HepG2 (cell line): Measurements from ENCODE around the gene QPCT. TPM values are rescaled to one million over a fixed set of nuclear protein-coding genes. Genes with fewer than 3 reads are reported as not detected.

Experiments used
- ATAC-seq: fragments of 200-7000 bp; cut with Tn5 transposase; 3 replicates; pipeline ENCODE4 v1.9.1; 2020; ENCODE audit warnings: mild to moderate bottlenecking, moderate library complexity
- BruUV-seq: library from RNA; stranded (reverse); fragments of 400-500 nt; replicated peaks from 2 replicates; lab custom pipeline; 2021; lab: Mats Ljungman, UMichigan
- CTCF ChIA-PET: fragments of 300-600 bp; formaldehyde crosslinking; extraction: SDS; loops from one replicate; lab custom pipeline; 2021; ENCODE audit warnings: low total read pairs, inconsistent platforms, low intra/inter-chr PET ratio; lab: Yijun Ruan, JAX
- POLR2A ChIA-PET: fragments of 350-600 bp; sonication (Branson Sonifier 250); formaldehyde crosslinking; loops from one replicate; lab custom pipeline; 2020; ENCODE audit warnings: antibody characterized with exemption, inconsistent platforms; lab: Yijun Ruan, JAX
- DNase-seq: peaks from one replicate; pipeline ENCODE4 v3.0.0-alpha.2; 2015; ENCODE audit warnings: low spot score
- FAIRE-seq: peaks from 3 replicates; lab custom pipeline; 2011; peaks lifted over from hg19 to GRCh38; lab: Jason Lieb, UNC
- H2AFZ ChIP-seq: one replicate; pipeline ENCODE4 v1.6.1; 2011; ENCODE audit warnings: low read length, inconsistent platforms
- H3K27ac ChIP-seq: fragments of 300-600 bp; 3 replicates; pipeline ENCODE4 v1.8.0; 2011; ENCODE audit warnings: mixed run types, mild to moderate bottlenecking, mixed read lengths, low read length, inconsistent platforms; ENCODE audit not compliant: insufficient read depth; ENCODE audit errors: extremely low read length
- H3K27me3 ChIP-seq, 2 experiments: fragments of 200-600 bp in 1 of 2; 2 replicates in 1 of 2; 3 replicates in 1 of 2; pipeline versions ENCODE4 v1.6.0 to v1.8.0; 2011; ENCODE audit warnings: low read length in 2 of 2, mild to moderate bottlenecking in 2 of 2, moderate library complexity in 2 of 2, inconsistent platforms in 1 of 2; ENCODE audit not compliant: insufficient read depth in 2 of 2, control insufficient read depth in 1 of 2
- H3K36me3 ChIP-seq, 2 experiments: fragments of 200-600 bp in 1 of 2; replicated peaks in 1 of 2; 2 replicates in 1 of 2; 3 replicates in 1 of 2; pipeline versions ENCODE4 v1.5.1 to v1.8.0; 2011; ENCODE audit warnings: low read length in 2 of 2, inconsistent platforms in 1 of 2; ENCODE audit not compliant: insufficient read depth in 2 of 2, control insufficient read depth in 1 of 2
- H3K4me1 ChIP-seq: 2 replicates; pipeline ENCODE4 v1.5.1; 2012; ENCODE audit warnings: low read length, inconsistent platforms; ENCODE audit not compliant: insufficient read depth
- H3K4me2 ChIP-seq: 2 replicates; pipeline ENCODE4 v1.6.0; 2011; ENCODE audit warnings: low read depth, low read length, inconsistent platforms
- H3K4me3 ChIP-seq, 3 experiments: fragments of 200-600 bp in 1 of 3; sonication (generic), shearing (Covaris generic) in 1 of 3; replicated peaks in 1 of 3; 2 replicates each; pipeline ENCODE4 v1.5.1; 2011 to 2016; ENCODE audit warnings: low read length in 3 of 3, inconsistent platforms in 2 of 3, low read depth in 2 of 3, mild to moderate bottlenecking in 2 of 3, control low read depth in 1 of 3, mixed read lengths in 1 of 3; ENCODE audit not compliant: insufficient read depth in 1 of 3
- H3K79me2 ChIP-seq: one replicate; pipeline ENCODE4 v1.6.1; 2011; ENCODE audit warnings: low read length, inconsistent platforms; ENCODE audit not compliant: insufficient read depth
- H3K9ac ChIP-seq: 2 replicates; pipeline ENCODE4 v1.6.0; 2011; ENCODE audit warnings: mild to moderate bottlenecking, low read depth, low read length, inconsistent platforms; ENCODE audit not compliant: insufficient read depth
- H3K9me3 ChIP-seq: 2 replicates; pipeline ENCODE4 v1.5.1; 2012; ENCODE audit warnings: mild to moderate bottlenecking, low read length
- H4K20me1 ChIP-seq: 2 replicates; pipeline ENCODE4 v1.6.0; 2011; ENCODE audit warnings: inconsistent platforms, mild to moderate bottlenecking, low read length, moderate library complexity; ENCODE audit not compliant: insufficient read depth
- E2F5 ChIP-seq: sonication (generic); formaldehyde crosslinking; conservative IDR thresholded peaks from 2 replicates; pipeline ENCODE4 v1.4.0; 2020; ENCODE audit warnings: missing genetic modification reagents
- POLR2G ChIP-seq: fragments of 200-400 bp; formaldehyde crosslinking; IDR thresholded peaks from 2 replicates; pipeline ENCODE4 v1.6.1; 2018; ENCODE audit warnings: mild to moderate bottlenecking, low read depth, low read length, moderate library complexity
- PREB ChIP-seq: sonication (generic); formaldehyde crosslinking; IDR thresholded peaks from 2 replicates; pipeline ENCODE4 v1.4.0; 2020; ENCODE audit warnings: missing genetic modification reagents
- STAT6 ChIP-seq: sonication (generic); formaldehyde crosslinking; IDR thresholded peaks from 2 replicates; pipeline ENCODE4 v1.4.0; 2020; ENCODE audit warnings: missing genetic modification reagents, mild to moderate bottlenecking, borderline replicate concordance
- ZBTB1 ChIP-seq: sonication (generic); formaldehyde crosslinking; IDR thresholded peaks from 2 replicates; pipeline ENCODE4 v1.4.0; 2020; ENCODE audit warnings: missing genetic modification reagents, borderline replicate concordance
- ZEB1 ChIP-seq: IDR thresholded peaks from 2 replicates; pipeline ENCODE4 v1.6.1; 2012; ENCODE audit warnings: mild to moderate bottlenecking, low read depth, inconsistent platforms; ENCODE audit not compliant: insufficient replicate concordance
- ZNF333 ChIP-seq: sonication (generic); formaldehyde crosslinking; IDR thresholded peaks from 2 replicates; pipeline ENCODE4 v1.4.0; 2020; ENCODE audit warnings: mild to moderate bottlenecking, missing genetic modification reagents, borderline replicate concordance
- ZNF724P ChIP-seq: sonication (generic); formaldehyde crosslinking; IDR thresholded peaks from 2 replicates; pipeline ENCODE4 v1.8.0; 2022; ENCODE audit warnings: missing genetic modification reagents, borderline replicate concordance
- WGBS: methylation state at CpG from one replicate; pipeline ENCODE4 v1.1.6; 2017; ENCODE audit warnings: low lambda C conversion rate; 5-methylcytosine and 5-hydroxymethylcytosine counted together
- in situ Hi-C: cut with HindIII; loops from 2 replicates; pipeline ENCODE4 v1.10.0; 2017; ENCODE audit warnings: low pct_unique_long_range_greater_than_20kb; ENCODE audit not compliant: extremely low pct_ligation_motif_present
- intact Hi-C: fragments of 100-400 bp; cut with micrococcal nuclease; formaldehyde crosslinking; loops from one replicate; pipeline ENCODE4 v1.10.0; 2022; ENCODE audit not compliant: unreplicated experiment
- polyA plus RNA-seq, 8 experiments: library from polyadenylated mRNA; depleted of rRNA in 3 of 8; stranded (reverse) in 7 of 8; unstranded in 1 of 8; fragments of >200 nt; fragmentation: Illumina TruSeq in 4 of 8; extraction: Trizol in 4 of 8; gene quantifications; 2 replicates each; pipeline versions ENCODE4 v1.2.1 to v1.2.3, GENCODE V29; 2011 to 2016; ENCODE audit warnings: low read depth in 4 of 8, missing spikeins in 1 of 8, mixed read lengths in 1 of 8; ENCODE audit not compliant: insufficient read depth in 1 of 8
- total RNA-seq, 5 experiments: library from RNA; depleted of rRNA; stranded (reverse); fragments of >200 nt; fragmentation: Illumina TruSeq; extraction: Trizol; gene quantifications; 2 replicates each; pipeline ENCODE4 v1.2.3, GENCODE V29; 2016; ENCODE audit warnings: low read depth in 1 of 5
- TF ChIP-seq, protein P1 (sequence below): sonication (generic); formaldehyde crosslinking; IDR thresholded peaks from 2 replicates; pipeline ENCODE4 v1.9.0; 2021; ENCODE audit warnings: missing genetic modification reagents, borderline replicate concordance
- TF ChIP-seq, protein P2 (sequence below): IDR thresholded peaks from 2 replicates; pipeline ENCODE4 v1.6.1; 2012; ENCODE audit warnings: low read depth, low read length, improper control_type of control experiment
- TF ChIP-seq, protein P3 (sequence below): sonication (generic); formaldehyde crosslinking; conservative IDR thresholded peaks from 2 replicates; pipeline ENCODE4 v1.4.0; 2020; ENCODE audit warnings: missing genetic modification reagents

The QPCT gene
- total and polyA plus RNA-seq, 2 of the 13 experiments (the other 11 are each of a cell fraction or from before 2014, with no cell fraction given) = 0.77 to 1.2 TPM

GRCh38 chr2:37391711-37392110 is 47.3 kb downstream of the QPCT start (continued):
- TF ChIP-seq, protein P1, sequence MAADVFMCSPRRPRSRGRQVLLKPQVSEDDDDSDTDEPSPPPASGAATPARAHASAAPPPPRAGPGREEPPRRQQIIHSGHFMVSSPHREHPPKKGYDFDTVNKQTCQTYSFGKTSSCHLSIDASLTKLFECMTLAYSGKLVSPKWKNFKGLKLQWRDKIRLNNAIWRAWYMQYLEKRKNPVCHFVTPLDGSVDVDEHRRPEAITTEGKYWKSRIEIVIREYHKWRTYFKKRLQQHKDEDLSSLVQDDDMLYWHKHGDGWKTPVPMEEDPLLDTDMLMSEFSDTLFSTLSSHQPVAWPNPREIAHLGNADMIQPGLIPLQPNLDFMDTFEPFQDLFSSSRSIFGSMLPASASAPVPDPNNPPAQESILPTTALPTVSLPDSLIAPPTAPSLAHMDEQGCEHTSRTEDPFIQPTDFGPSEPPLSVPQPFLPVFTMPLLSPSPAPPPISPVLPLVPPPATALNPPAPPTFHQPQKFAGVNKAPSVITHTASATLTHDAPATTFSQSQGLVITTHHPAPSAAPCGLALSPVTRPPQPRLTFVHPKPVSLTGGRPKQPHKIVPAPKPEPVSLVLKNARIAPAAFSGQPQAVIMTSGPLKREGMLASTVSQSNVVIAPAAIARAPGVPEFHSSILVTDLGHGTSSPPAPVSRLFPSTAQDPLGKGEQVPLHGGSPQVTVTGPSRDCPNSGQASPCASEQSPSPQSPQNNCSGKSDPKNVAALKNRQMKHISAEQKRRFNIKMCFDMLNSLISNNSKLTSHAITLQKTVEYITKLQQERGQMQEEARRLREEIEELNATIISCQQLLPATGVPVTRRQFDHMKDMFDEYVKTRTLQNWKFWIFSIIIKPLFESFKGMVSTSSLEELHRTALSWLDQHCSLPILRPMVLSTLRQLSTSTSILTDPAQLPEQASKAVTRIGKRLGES (CRISPR knock-in tag) = no peak
- TF ChIP-seq ZBTB1 (CRISPR knock-in tag) (no peak), ZNF724P (CRISPR knock-in tag) (no peak), STAT6 (CRISPR knock-in tag) (no peak), POLR2G (no peak)

GRCh38 chr2:37392428-37392827 is 48.0 kb downstream of the QPCT start:
- no peak overlapping the region for H3K27ac ChIP-seq
- intact Hi-C loops = loop anchor here (10.0 kb wide), 2 partner anchors 142 to 252 kb away; no protein-coding TSS in a partner anchor
- CTCF ChIA-PET = no interaction called here
- no peaks in the 10 kb centered on the region for H3K79me2 ChIP-seq
- peaks cover 12% of the 10 kb centered on the region; the same call in 1 of the 2 replicates for H3K4me1 ChIP-seq
- no TSS peak for BruUV-seq
- FAIRE-seq = no peak
- no peaks in the 10 kb centered on the region for H3K27me3 ChIP-seq
- no peaks in the 10 kb centered on the region for H3K9me3 ChIP-seq
- H3K36me3 ChIP-seq = no peaks in the 10 kb centered on the region
- WGBS = 85% methylated on average over 2 of the region's 2 CpGs
- in situ Hi-C loops = no loop called here
- DNase-seq = no peak
- no peak overlapping the region for H3K9ac ChIP-seq
- H3K4me2 ChIP-seq = no peak overlapping the region
- H4K20me1 ChIP-seq = no peaks in the 10 kb centered on the region
- ATAC-seq = no peak
- H2AFZ ChIP-seq = no peak overlapping the region
- POLR2A ChIA-PET = no interaction called here
- no peak overlapping the region for H3K4me3 ChIP-seq
- TF ChIP-seq PREB (CRISPR knock-in tag) (no peak), ZNF333 (CRISPR knock-in tag) (no peak), E2F5 (no peak), ZEB1 (no peak)
- TF ChIP-seq, protein P2, sequence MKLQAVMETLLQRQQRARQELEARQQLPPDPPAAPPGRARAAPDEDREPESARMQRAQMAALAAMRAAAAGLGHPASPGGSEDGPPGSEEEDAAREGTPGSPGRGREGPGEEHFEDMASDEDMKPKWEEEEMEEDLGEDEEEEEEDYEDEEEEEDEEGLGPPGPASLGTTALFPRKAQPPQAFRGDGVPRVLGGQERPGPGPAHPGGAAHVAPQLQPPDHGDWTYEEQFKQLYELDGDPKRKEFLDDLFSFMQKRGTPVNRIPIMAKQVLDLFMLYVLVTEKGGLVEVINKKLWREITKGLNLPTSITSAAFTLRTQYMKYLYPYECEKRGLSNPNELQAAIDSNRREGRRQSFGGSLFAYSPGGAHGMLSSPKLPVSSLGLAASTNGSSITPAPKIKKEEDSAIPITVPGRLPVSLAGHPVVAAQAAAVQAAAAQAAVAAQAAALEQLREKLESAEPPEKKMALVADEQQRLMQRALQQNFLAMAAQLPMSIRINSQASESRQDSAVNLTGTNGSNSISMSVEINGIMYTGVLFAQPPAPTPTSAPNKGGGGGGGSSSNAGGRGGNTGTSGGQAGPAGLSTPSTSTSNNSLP = no peak
- TF ChIP-seq, protein P3, sequence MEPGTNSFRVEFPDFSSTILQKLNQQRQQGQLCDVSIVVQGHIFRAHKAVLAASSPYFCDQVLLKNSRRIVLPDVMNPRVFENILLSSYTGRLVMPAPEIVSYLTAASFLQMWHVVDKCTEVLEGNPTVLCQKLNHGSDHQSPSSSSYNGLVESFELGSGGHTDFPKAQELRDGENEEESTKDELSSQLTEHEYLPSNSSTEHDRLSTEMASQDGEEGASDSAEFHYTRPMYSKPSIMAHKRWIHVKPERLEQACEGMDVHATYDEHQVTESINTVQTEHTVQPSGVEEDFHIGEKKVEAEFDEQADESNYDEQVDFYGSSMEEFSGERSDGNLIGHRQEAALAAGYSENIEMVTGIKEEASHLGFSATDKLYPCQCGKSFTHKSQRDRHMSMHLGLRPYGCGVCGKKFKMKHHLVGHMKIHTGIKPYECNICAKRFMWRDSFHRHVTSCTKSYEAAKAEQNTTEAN = no peak
